Ectodermal cell (in vitro differentiated cells): ENCODE results near the gene MANEA.
"Not testable (repeated sequence)": the region's sequence is repeated elsewhere in the genome, so short reads cannot be mapped to it uniquely, and the experiment has no call there.

Experiments
- H3K27ac ChIP-seq: 2 replicates; pipeline ENCODE4 v1.7.0; 2013; ENCODE audit warnings: mild to moderate bottlenecking, low read depth, low read length; ENCODE audit not compliant: insufficient read depth, poor library complexity, severe bottlenecking
- H3K27me3 ChIP-seq: 2 replicates; pipeline ENCODE4 v1.7.0; 2013; ENCODE audit warnings: mild to moderate bottlenecking, low read length; ENCODE audit not compliant: insufficient read depth, control insufficient read depth, poor library complexity, severe bottlenecking
- H3K36me3 ChIP-seq: one replicate; pipeline ENCODE4 v1.7.0; 2013; ENCODE audit warnings: low read length; ENCODE audit not compliant: control insufficient read depth, insufficient read depth
- H3K4me1 ChIP-seq: one replicate; pipeline ENCODE4 v1.7.0; 2013; ENCODE audit warnings: low read length; ENCODE audit not compliant: control insufficient read depth, insufficient read depth
- H3K4me3 ChIP-seq: 2 replicates; pipeline ENCODE4 v1.7.0; 2013; ENCODE audit warnings: low read depth, low read length, control low read depth; ENCODE audit not compliant: insufficient read depth
- H3K9me3 ChIP-seq: 2 replicates; pipeline ENCODE4 v1.7.0; 2013; ENCODE audit warnings: mild to moderate bottlenecking, low read length, moderate library complexity; ENCODE audit not compliant: control insufficient read depth
- WGBS, 2 experiments: methylation state at CpG; one replicate each; pipeline ENCODE4 v1.1.7; 2013; ENCODE audit warnings: missing lambda C conversion rate in 2 of 2; 5-methylcytosine and 5-hydroxymethylcytosine counted together

MANEA gene

GRCh38 chr6:95581073-95581472 is 3.7 kb downstream of the MANEA start:
- H3K9me3 ChIP-seq: no peaks in the 10 kb centered on the region
- H3K27ac ChIP-seq: no peak overlapping the region
- no peaks in the 10 kb centered on the region for H3K27me3 ChIP-seq
- H3K4me1 ChIP-seq: no peaks in the 10 kb centered on the region
- no peak overlapping the region for H3K4me3 ChIP-seq
- H3K36me3 ChIP-seq: no peaks in the 10 kb centered on the region

- H3K4me1 ChIP-seq, H3K36me3 ChIP-seq, H3K27me3 ChIP-seq, H3K27ac ChIP-seq, H3K9me3 ChIP-seq, H3K4me3 ChIP-seq: not testable (repeated sequence)
- 92 to 96% methylated on average over 9 of the region's 9 CpGs for WGBS, 2 experiments
Measured at GRCh38 chr6:95584226-95584625, 6.9 kb downstream of the MANEA start.

GRCh38 chr6:95587989-95588388 is 10.7 kb downstream of the MANEA start:
- H3K4me1 ChIP-seq: no peaks in the 10 kb centered on the region
- WGBS, 2 experiments: 100% methylated on average over 1 of the region's 1 CpG
- no peaks in the 10 kb centered on the region for H3K9me3 ChIP-seq

GRCh38 chr6:95589067-95589466 is 11.7 kb downstream of the MANEA start:
- no peaks in the 10 kb centered on the region for H3K36me3 ChIP-seq
- 100% methylated on average over 1 of the region's 1 CpG for WGBS, 2 experiments
- H3K27ac ChIP-seq: no peak overlapping the region
- H3K27me3 ChIP-seq: no peaks in the 10 kb centered on the region
- no peaks in the 10 kb centered on the region for H3K4me1 ChIP-seq
- no peak overlapping the region for H3K4me3 ChIP-seq
- H3K9me3 ChIP-seq: no peaks in the 10 kb centered on the region

More at GRCh38 chr6:95587989-95588388, 10.7 kb downstream of the MANEA start:
- H3K4me3 ChIP-seq: no peak overlapping the region
- no peak overlapping the region for H3K27ac ChIP-seq
- H3K27me3 ChIP-seq: no peaks in the 10 kb centered on the region
- H3K36me3 ChIP-seq: no peaks in the 10 kb centered on the region

- Histone ChIP-seq H3K4me3 (no peak overlapping the region), H3K4me1 (no peaks in the 10 kb centered on the region), H3K27me3 (no peaks in the 10 kb centered on the region), H3K36me3 (no peaks in the 10 kb centered on the region), H3K27ac (no peak overlapping the region), H3K9me3 (no peaks in the 10 kb centered on the region)
- 78 to 86% methylated on average over 3 to 4 of the region's 4 CpGs for WGBS, 2 experiments
Measured at GRCh38 chr6:95589826-95590570, 12.7 kb downstream of the MANEA start.

GRCh38 chr6:95593025-95593424 is 15.7 kb downstream of the MANEA start:
- Histone ChIP-seq H3K27me3 (no peaks in the 10 kb centered on the region), H3K4me3 (no peak overlapping the region), H3K36me3 (no peaks in the 10 kb centered on the region), H3K9me3 (no peaks in the 10 kb centered on the region), H3K27ac (no peak overlapping the region), H3K4me1 (no peaks in the 10 kb centered on the region)
- whole genome bisulfite sequencing, 2 experiments: 50% methylated on average over 2 of the region's 2 CpGs

- Histone ChIP-seq H3K27ac (no peak overlapping the region), H3K4me3 (no peak overlapping the region), H3K27me3 (no peaks in the 10 kb centered on the region), H3K4me1 (no peaks in the 10 kb centered on the region), H3K9me3 (no peaks in the 10 kb centered on the region), H3K36me3 (no peaks in the 10 kb centered on the region)
- WGBS, 2 experiments: 88 to 95% methylated on average over 2 to 3 of the region's 3 CpGs
Measured at GRCh38 chr6:95596021-95596420, 18.7 kb downstream of the MANEA start.

GRCh38 chr6:95599706-95600105 is 22.4 kb downstream of the MANEA start:
- H3K9me3 ChIP-seq: no peaks in the 10 kb centered on the region
- H3K27ac ChIP-seq: no peak overlapping the region
- no peaks in the 10 kb centered on the region for H3K4me1 ChIP-seq
- no peaks in the 10 kb centered on the region for H3K36me3 ChIP-seq
- no peak overlapping the region for H3K4me3 ChIP-seq
- H3K27me3 ChIP-seq: no peaks in the 10 kb centered on the region

- no peaks in the 10 kb centered on the region for H3K4me1 ChIP-seq
- WGBS, 2 experiments: 91 to 98% methylated on average over 3 of the region's 3 CpGs
Measured at GRCh38 chr6:95601133-95601532, 23.8 kb downstream of the MANEA start.

GRCh38 chr6:95614094-95614493 is 36.8 kb downstream of the MANEA start:
- no peaks in the 10 kb centered on the region for H3K27me3 ChIP-seq
- H3K27ac ChIP-seq: no peak overlapping the region
- WGBS, 2 experiments: 98% methylated on average over 2 of the region's 3 CpGs; no CpG with 5 or more reads in 1 of the 2 experiments
- no peak overlapping the region for H3K4me3 ChIP-seq
- H3K9me3 ChIP-seq: no peaks in the 10 kb centered on the region
- H3K36me3 ChIP-seq: no peaks in the 10 kb centered on the region
- H3K4me1 ChIP-seq: no peaks in the 10 kb centered on the region

More at GRCh38 chr6:95601133-95601532, 23.8 kb downstream of the MANEA start:
- H3K36me3 ChIP-seq: no peaks in the 10 kb centered on the region
- no peaks in the 10 kb centered on the region for H3K27me3 ChIP-seq
- H3K4me3 ChIP-seq: no peak overlapping the region
- H3K27ac ChIP-seq: no peak overlapping the region
- no peaks in the 10 kb centered on the region for H3K9me3 ChIP-seq

GRCh38 chr6:95629551-95629950 is 52.2 kb downstream of the MANEA start:
- Histone ChIP-seq H3K4me3 (no peak overlapping the region), H3K27me3 (no peaks in the 10 kb centered on the region), H3K36me3 (no peaks in the 10 kb centered on the region), H3K4me1 (no peaks in the 10 kb centered on the region), H3K9me3 (no peaks in the 10 kb centered on the region), H3K27ac (no peak overlapping the region)
- WGBS, 2 experiments: 81 to 89% methylated on average over 2 of the region's 2 CpGs
